Activated naive CD4-positive, alpha-beta T cell (primary cell): ENCODE data around the gene TJP1.
"Not testable (repeated sequence)": the region's sequence is repeated elsewhere in the genome, so short reads cannot be mapped to it uniquely, and the experiment has no call there.

Experiments
- DNase-seq, 4 experiments: peaks; one replicate each; lab custom pipeline; 2025; lab: John Stamatoyannopoulos, UW

Gene TJP1

GRCh38 chr15:29664406-29664805, 157.9 kb downstream of the TJP1 start:
- no peak for DNase-seq

GRCh38 chr15:29657476-29657817, 164.8 kb downstream of the TJP1 start:
- not testable (repeated sequence) for DNase-seq

GRCh38 chr15:29656636-29657475, 165.4 kb downstream of the TJP1 start:
- DNase-seq, result no peak

GRCh38 chr15:29652595-29652994, 169.7 kb downstream of the TJP1 start:
- no peak for DNase-seq

GRCh38 chr15:29651476-29652233, 170.6 kb downstream of the TJP1 start:
- DNase-seq, result no peak
